H1 (cell line): ENCODE results near the gene THADA.

Source experiments
- CTBP2 ChIP-seq: IDR thresholded peaks from 2 replicates; pipeline ENCODE4 v1.7.0; 2011; ENCODE audit warnings: borderline replicate concordance, mild to moderate bottlenecking, moderate library complexity, mixed read lengths, low read length; ENCODE audit not compliant: insufficient read depth, insufficient read length
- CTCF ChIP-seq, 3 experiments: IDR thresholded peaks; 1 replicate in 2 of 3; 2 replicates in 1 of 3; pipeline versions ENCODE4 v1.5.1 to v1.6.1; 2011; ENCODE audit warnings: low read length in 3 of 3, mild to moderate bottlenecking in 3 of 3, inconsistent platforms in 2 of 3, low read depth in 1 of 3, moderate library complexity in 1 of 3; ENCODE audit not compliant: insufficient read depth in 1 of 3; ENCODE audit errors: control extremely low read depth in 1 of 3
- EZH2 ChIP-seq: fragments of 200-600 bp; sonication (generic); IDR thresholded peaks from 2 replicates; pipeline ENCODE4 v1.7.1; 2012; ENCODE audit warnings: low read depth, mild to moderate bottlenecking, moderate library complexity, low read length, inconsistent platforms; ENCODE audit not compliant: severe bottlenecking
- POLR2A ChIP-seq, 2 experiments: IDR thresholded peaks; 1 replicate in 1 of 2; 2 replicates in 1 of 2; pipeline ENCODE4 v1.6.1; 2011; ENCODE audit warnings: low read depth in 2 of 2, low read length in 2 of 2, mild to moderate bottlenecking in 2 of 2; ENCODE audit errors: control extremely low read depth in 1 of 2
- POU5F1 ChIP-seq: IDR thresholded peaks from 2 replicates; pipeline ENCODE4 v1.6.1; 2011; ENCODE audit warnings: low read depth, mild to moderate bottlenecking, low read length, moderate library complexity
- SP1 ChIP-seq: IDR thresholded peaks from 2 replicates; pipeline ENCODE4 v1.6.1; 2011; ENCODE audit warnings: low read depth, low read length
- USF2 ChIP-seq: IDR thresholded peaks from 2 replicates; pipeline ENCODE4 v1.6.1; 2011; ENCODE audit warnings: low read length, improper control_type of control experiment

- no peak for TF ChIP-seq POLR2A (IDR thresholded peaks at IDR 0.05; ENCODE audit: control extremely low read depth in 1 of 2, low read depth in 2 of 2, low read length in 2 of 2)
- no peak for TF ChIP-seq POU5F1
- TF ChIP-seq CTCF (IDR thresholded peaks at IDR 0.05; ENCODE audit: control extremely low read depth in 1 of 3, insufficient read depth in 1 of 3, low read depth in 1 of 3, low read length in 3 of 3): no peak
- no peak for TF ChIP-seq USF2
- TF ChIP-seq SP1: no peak
- no peak for TF ChIP-seq CTBP2
- no peak for TF ChIP-seq EZH2
Measured at GRCh38 chr2:43197588-43197896, 398.3 kb downstream of the THADA start.
